GM21390 (cell line): Measurements from ENCODE around the gene POU6F1.

Experiments
- ATAC-seq: cut with Tn5 transposase; IDR thresholded peaks from one replicate; pipeline ENCODE4 v1.9.1; 2021; ENCODE audit not compliant: unreplicated experiment

POU6F1 gene

DNA sequence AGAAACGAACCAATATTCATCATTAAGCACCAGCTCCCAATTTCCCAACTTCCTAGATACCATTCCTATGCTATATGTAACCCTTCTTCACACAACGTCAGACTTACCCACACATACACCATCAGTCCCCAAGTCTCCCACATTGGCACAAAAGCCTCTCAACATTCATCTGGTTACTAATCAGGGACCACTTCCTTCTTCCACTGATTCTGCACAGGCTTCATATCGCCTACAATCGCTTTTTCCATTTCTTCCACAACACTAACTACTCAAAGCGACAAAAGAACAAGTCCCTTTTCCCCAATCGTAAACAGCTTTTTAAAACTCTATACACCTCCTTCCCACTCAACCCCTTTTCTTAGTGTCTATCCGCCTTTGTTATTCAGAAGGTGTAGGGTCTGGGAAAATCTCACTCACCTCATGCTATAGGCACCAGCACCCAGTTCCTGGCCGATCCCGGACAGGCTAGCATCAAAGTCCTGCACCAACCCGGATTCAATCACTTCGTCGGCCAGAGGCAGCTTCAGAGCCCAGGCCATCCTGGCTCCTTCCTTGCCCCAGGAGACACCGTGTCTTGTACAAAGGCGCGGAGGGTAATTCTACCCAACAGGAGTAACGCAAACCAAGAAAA is 45.9 kb downstream of the POU6F1 start:
- ATAC-seq = no peak

DNA sequence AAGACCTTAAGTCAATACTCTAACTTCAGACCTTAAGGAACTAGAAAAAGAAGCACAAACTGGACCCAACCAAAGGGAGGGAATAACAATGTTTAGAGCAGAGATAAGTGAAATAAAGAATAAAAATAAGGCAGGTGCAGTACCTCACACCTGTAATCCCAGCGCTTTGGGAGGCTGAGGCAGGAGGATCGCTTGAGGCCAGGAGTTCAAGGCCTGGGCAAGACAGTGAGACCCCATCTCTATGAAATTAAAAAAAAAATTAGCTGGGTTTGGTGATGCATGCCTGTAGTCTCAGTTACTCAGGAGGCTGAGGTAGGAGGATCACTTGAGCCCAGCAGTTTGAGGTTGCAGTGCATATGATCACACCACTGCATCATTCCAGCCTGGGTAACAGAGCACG is 54.1 kb downstream of the POU6F1 start:
- no peak for ATAC-seq

DNA sequence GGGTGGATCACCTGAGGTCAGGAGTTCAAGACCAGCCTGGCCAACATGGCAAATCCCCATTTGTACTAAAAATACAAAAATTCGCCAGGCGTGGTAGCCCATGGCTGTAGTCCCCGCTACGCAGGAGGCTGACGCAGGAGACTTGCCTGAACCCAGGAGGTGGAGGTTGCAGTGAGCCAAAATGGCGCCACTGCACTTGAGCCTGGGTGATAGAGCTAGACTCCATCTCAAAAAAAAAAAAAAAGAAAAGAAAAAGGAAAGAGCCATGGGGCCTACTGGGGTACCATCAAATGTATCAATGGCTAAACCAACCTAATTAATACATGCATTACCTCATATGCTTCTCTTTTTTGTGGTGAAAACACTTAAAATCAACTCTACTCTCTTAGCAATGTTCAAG is 55.6 kb downstream of the POU6F1 start:
- ATAC-seq = no peak

DNA sequence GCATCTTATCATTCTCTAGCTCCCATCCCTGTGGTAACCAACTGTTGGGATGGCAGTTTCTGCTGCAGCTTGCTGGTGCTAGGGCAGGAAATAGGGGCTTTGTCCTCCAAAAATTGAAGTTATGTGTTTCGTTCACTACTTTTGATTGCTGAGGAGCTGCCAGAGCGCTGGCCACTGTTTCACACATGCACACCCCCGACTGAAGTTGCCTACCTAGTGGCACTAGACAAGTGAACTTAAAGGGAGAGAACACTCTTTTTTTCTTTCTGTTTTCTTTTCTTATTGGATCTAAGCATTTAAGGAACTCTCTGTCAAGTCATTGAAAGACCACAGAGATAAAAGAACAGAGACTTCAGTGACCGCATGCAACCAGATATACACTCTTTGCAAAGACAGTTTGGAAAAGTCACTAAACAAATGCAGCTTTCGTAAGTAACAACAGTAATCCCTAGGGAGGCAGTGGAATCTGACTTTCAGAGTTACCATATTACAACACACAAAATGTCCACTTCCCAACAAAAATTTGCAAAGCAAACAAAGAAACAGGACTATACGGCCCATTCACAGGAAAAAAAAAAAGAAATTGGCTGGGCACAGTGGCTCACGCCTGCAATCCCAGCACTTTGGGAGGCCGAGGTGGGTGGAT is 56.9 kb downstream of the POU6F1 start:
- ATAC-seq = no peak

DNA sequence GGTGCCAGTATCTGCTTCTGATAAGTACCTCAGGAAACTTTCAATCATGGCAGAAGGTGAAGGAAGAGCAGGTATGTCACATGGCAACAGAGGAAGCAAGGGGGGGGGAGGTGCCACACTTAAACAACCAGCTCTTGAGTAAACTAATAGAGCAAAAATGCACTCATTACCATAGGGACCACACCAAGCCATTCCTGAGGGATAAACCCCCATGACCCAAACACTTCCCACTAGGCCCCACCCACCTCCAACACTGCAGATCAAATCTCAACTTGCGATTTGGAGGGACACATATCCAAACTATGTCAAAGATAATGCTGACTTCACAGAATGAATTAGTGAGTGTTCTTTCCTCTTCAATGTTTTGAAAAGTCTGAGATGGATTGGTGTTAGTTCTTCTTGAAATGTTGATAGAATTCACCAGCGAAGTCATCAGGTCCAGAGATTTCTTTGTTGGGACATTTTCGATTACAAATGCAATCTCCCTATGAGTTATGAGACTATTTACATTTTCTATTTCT is 61.6 kb downstream of the POU6F1 start:
- no peak for ATAC-seq

DNA sequence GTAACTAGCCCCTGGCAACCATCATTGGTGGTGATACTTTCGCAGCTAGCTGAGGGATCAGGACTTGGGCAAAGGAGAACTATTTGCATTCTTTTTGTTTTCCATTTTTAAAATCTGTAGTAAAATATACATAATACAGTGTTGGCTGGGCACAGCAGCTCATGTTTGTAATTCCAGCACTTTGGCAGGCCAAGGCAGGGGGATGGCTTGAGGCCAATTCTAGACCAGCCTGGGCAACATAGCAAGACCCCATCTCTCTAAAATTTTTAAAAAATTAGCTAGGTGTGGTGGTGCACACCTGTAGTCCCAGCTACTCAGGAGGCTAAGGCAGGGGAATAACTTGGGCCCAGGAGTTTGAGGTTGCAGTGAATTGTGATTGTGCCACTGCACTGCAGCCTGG is 64.9 kb downstream of the POU6F1 start:
- ATAC-seq = no peak

DNA sequence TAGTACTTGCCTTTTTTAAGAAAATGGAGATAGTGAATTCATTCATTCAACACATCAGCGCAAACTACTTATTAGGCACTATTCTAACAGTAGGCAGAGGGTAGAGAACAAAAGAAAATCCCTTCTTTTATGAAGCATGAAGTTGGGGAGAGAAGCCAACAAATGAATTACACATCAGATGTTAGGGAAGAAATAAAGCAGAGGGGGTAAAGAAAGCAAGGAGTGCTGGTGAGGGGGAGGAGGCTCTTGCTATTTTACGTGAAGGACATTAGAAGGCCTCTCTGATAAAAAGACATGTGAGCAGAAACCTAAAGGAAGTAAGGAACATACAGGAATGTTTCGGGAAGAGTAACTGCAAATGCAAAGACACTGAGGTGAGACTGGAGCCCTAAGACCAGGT is 67.1 kb downstream of the POU6F1 start:
- no peak for ATAC-seq

DNA sequence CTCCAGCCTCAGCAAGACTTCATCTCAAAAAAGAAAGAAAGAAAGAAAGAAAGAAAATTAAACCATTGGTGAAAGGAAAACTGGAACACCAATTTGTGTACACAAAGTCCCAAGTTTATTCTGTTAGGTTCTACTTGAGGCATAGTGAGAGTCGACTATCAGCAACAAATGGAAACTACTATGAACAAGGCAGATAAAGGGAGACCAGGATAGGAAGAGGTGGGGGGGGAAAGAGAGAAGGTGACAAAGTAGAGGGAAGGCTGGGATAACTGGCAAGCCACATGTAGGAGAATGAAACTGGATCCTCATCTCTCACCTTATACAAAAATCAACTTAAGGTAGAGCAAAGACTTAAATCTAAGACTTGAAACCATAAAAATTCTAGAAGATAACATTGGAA is 70.6 kb downstream of the POU6F1 start:
- no peak for ATAC-seq

DNA sequence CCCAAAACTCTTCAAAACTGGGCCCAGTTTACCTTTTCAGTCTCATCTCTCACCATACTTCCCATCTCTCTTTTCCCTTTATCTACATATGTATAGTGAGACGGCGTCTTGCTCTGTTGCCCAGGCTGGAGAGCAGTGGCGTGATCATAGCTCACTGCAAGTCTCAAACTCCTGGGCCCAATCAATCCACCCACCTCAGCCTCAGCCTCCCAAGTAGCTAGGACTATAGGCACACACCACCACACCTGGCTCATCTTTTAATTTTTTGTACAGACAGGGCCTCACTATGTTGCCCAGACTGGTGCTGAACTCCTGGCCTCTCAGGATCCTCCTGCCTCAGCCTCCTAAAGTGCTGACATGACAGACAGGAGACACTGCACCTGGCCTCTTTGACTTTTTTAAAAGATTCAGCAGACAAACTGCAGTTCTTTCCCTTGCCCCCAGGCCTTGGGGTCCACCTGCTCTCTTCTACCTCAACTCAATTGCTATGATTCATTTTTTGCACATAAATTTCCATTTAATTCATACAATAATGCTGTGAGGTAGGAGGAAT is 78.5 kb downstream of the POU6F1 start:
- no peak for ATAC-seq
